K562 (cell line): ENCODE measurements around the gene DENND6B. TPM values are rescaled to one million over a fixed set of nuclear protein-coding genes. Genes with fewer than 3 reads are reported as not detected.

Experiments used
- ATAC-seq: fragments of 200-7000 bp; cut with Tn5 transposase; 3 replicates; pipeline ENCODE4 v1.9.1; 2020; ENCODE audit warnings: moderate library complexity
- BruUV-seq: library from RNA; stranded (reverse); fragments of 400-500 nt; replicated peaks from 2 replicates; lab custom pipeline; 2021; lab: Mats Ljungman, UMichigan
- CTCF ChIA-PET: fragments of 300-600 bp; formaldehyde crosslinking; extraction: SDS; loops from one replicate; lab custom pipeline; 2021; ENCODE audit warnings: low intra/inter-chr PET ratio; lab: Yijun Ruan, JAX
- POLR2A ChIA-PET: fragments of 300-600, 350-650 bp; sonication (Branson Sonifier 250); formaldehyde crosslinking; extraction: SDS; loops from one replicate; lab custom pipeline; 2021; ENCODE audit warnings: antibody characterized with exemption, inconsistent platforms; lab: Yijun Ruan, JAX
- DNase-seq, 4 experiments: peaks; one replicate each; pipeline versions ENCODE4 v3.0.0 to v3.0.0-alpha.2; 2011 to 2018; ENCODE audit warnings: low spot score in 3 of 4, mixed read lengths in 3 of 4; ENCODE audit errors: extremely low read depth in 1 of 4
- FAIRE-seq: peaks from 2 replicates; lab custom pipeline; 2011; peaks lifted over from hg19 to GRCh38; lab: Jason Lieb, UNC
- H2AFZ ChIP-seq: 2 replicates; pipeline ENCODE4 v1.6.0; 2011; ENCODE audit warnings: low read depth, low read length, control low read depth, inconsistent platforms
- H3K27ac ChIP-seq: fragments of 200-600 bp; 3 replicates; pipeline ENCODE4 v1.8.0; 2011; ENCODE audit warnings: low read depth, mild to moderate bottlenecking, control low read depth, inconsistent platforms, low read length, moderate library complexity, mixed read lengths; ENCODE audit errors: extremely low read depth
- H3K27me3 ChIP-seq, 2 experiments: fragments of 300-600 bp in 1 of 2; 2 replicates in 1 of 2; 3 replicates in 1 of 2; pipeline versions ENCODE4 v1.6.0 to v1.8.0; 2011; ENCODE audit warnings: inconsistent platforms in 2 of 2, low read length in 2 of 2, mild to moderate bottlenecking in 1 of 2, mixed read lengths in 1 of 2, moderate library complexity in 1 of 2; ENCODE audit not compliant: control insufficient read depth in 2 of 2, insufficient read depth in 2 of 2
- H3K36me3 ChIP-seq: fragments of 300-600 bp; 3 replicates; pipeline ENCODE4 v1.8.0; 2011; ENCODE audit warnings: mild to moderate bottlenecking, low read length, inconsistent platforms; ENCODE audit not compliant: control insufficient read depth, insufficient read depth
- H3K4me1 ChIP-seq, 2 experiments: fragments of 200-600 bp in 1 of 2; replicated peaks in 1 of 2; 2 replicates in 1 of 2; 3 replicates in 1 of 2; pipeline versions ENCODE4 v1.5.1 to v1.8.0; 2011; ENCODE audit warnings: inconsistent platforms in 2 of 2, low read length in 2 of 2, mild to moderate bottlenecking in 1 of 2, mixed read lengths in 1 of 2, moderate library complexity in 1 of 2; ENCODE audit not compliant: control insufficient read depth in 2 of 2, insufficient read depth in 2 of 2
- H3K4me2 ChIP-seq: 2 replicates; pipeline ENCODE4 v1.6.1; 2011; ENCODE audit warnings: low read length, control low read depth, inconsistent platforms, mixed read lengths; ENCODE audit not compliant: insufficient read depth
- H3K4me3 ChIP-seq: fragments of 200-600 bp; sonication (generic), shearing (Covaris generic); 2 replicates; pipeline ENCODE4 v1.5.1; 2016; ENCODE audit warnings: control low read depth, inconsistent platforms
- H3K79me2 ChIP-seq: fragments of 200-600 bp; 3 replicates; pipeline ENCODE4 v1.8.0; 2011; ENCODE audit warnings: low read length, inconsistent platforms; ENCODE audit not compliant: control insufficient read depth, insufficient read depth
- H3K9ac ChIP-seq, 2 experiments: 2 replicates each; pipeline versions ENCODE4 v1.6.0 to v1.6.1; 2011; ENCODE audit warnings: low read depth in 2 of 2, low read length in 2 of 2, control low read depth in 1 of 2, inconsistent platforms in 1 of 2, mild to moderate bottlenecking in 1 of 2, mixed read lengths in 1 of 2; ENCODE audit not compliant: insufficient read depth in 1 of 2
- H3K9me1 ChIP-seq: one replicate; pipeline ENCODE4 v1.6.0; 2011; ENCODE audit warnings: inconsistent platforms, mild to moderate bottlenecking, low read length, moderate library complexity; ENCODE audit not compliant: control insufficient read depth, insufficient read depth
- H3K9me3 ChIP-seq: replicated peaks from 2 replicates; pipeline ENCODE4 v1.5.1; 2011; ENCODE audit warnings: low read depth, low read length, inconsistent platforms; ENCODE audit not compliant: control insufficient read depth, insufficient read depth
- H4K20me1 ChIP-seq: replicated peaks from 2 replicates; pipeline ENCODE4 v1.6.1; 2011; ENCODE audit warnings: low read length, inconsistent platforms, mixed read lengths; ENCODE audit not compliant: control insufficient read depth, insufficient read depth
- ARID3B ChIP-seq: fragments of 250-450 bp; sonication (Bioruptor Pico); IDR thresholded peaks from 2 replicates; pipeline ENCODE4 v1.4.0; 2020; ENCODE audit warnings: borderline replicate concordance
- CEBPB ChIP-seq: fragments of 450-650 bp; IDR thresholded peaks from 2 replicates; pipeline ENCODE4 v1.6.1; 2016; ENCODE audit warnings: missing genetic modification characterization, missing compliant biosample characterization
- COPS2 ChIP-seq: fragments of 450-650 bp; conservative IDR thresholded peaks from 2 replicates; pipeline ENCODE4 v1.6.1; 2016; ENCODE audit warnings: mild to moderate bottlenecking, moderate library complexity
- XRCC3 ChIP-seq: fragments of 450-650 bp; IDR thresholded peaks from 2 replicates; pipeline ENCODE4 v1.6.1; 2017; ENCODE audit warnings: mild to moderate bottlenecking, moderate library complexity
- YY1 ChIP-seq, 3 experiments: IDR thresholded peaks; 2 replicates each; pipeline ENCODE4 v1.6.1; 2011; ENCODE audit warnings: low read length in 2 of 3, mild to moderate bottlenecking in 2 of 3, moderate library complexity in 2 of 3, borderline replicate concordance in 1 of 3, control low read depth in 1 of 3, low read depth in 1 of 3; ENCODE audit not compliant: insufficient read depth in 3 of 3, insufficient replicate concordance in 2 of 3, control insufficient read depth in 1 of 3, insufficient read length in 1 of 3; ENCODE audit errors: extremely low read depth in 1 of 3
- ZBTB1 ChIP-seq: sonication (generic); formaldehyde crosslinking; IDR thresholded peaks from 2 replicates; pipeline ENCODE4 v1.8.1; 2023; ENCODE audit warnings: missing genetic modification reagents, low read depth, mild to moderate bottlenecking, borderline replicate concordance
- ZNF263 ChIP-seq: sonication (generic); formaldehyde crosslinking; IDR thresholded peaks from 2 replicates; pipeline ENCODE4 v1.8.0; 2022; ENCODE audit warnings: mild to moderate bottlenecking, missing genetic modification reagents, borderline replicate concordance
- WGBS: fragments of 100-300 bp; shearing (Covaris generic); methylation state at CpG from one replicate; pipeline ENCODE4 v1.1.6; 2016; ENCODE audit warnings: low coverage, mixed read lengths; ENCODE audit not compliant: insufficient coverage; ENCODE audit errors: missing lambda C conversion rate; 5-methylcytosine and 5-hydroxymethylcytosine counted together
- in situ Hi-C: fragments of 300-500 bp; cut with MboI; formaldehyde crosslinking; loops from 4 replicates; pipeline ENCODE4 v1.15.0; 2018; ENCODE audit warnings: inconsistent platforms, mixed read lengths
- intact Hi-C: fragments of 100-400 bp; cut with micrococcal nuclease; formaldehyde crosslinking; loops from 2 replicates; pipeline ENCODE4 v1.14.2; 2022
- polyA plus RNA-seq, 8 experiments: library from polyadenylated mRNA; depleted of rRNA in 4 of 8; stranded (reverse) in 5 of 8; unstranded in 3 of 8; fragments of >200 nt; fragmentation: Nextera tagmentation in 2 of 8; fragmentation: Illumina TruSeq in 1 of 8; extraction: Ambion mirVana in 2 of 8; extraction: Trizol in 1 of 8; gene quantifications; 2 replicates each; pipeline versions ENCODE4 v1.2.1 to v1.2.3, GENCODE V29; 2011 to 2014; ENCODE audit warnings: inconsistent platforms in 1 of 8, missing spikeins in 1 of 8
- total RNA-seq, 7 experiments: library from RNA; depleted of rRNA in 6 of 7; stranded (reverse); fragments of >200 nt in 6 of 7; fragmentation: Illumina TruSeq in 2 of 7; extraction: Trizol in 2 of 7; gene quantifications; 2 replicates each; pipeline versions ENCODE4 v1.2.1 to v1.2.3, GENCODE V29; 2011 to 2021; ENCODE audit warnings: low replicate concordance in 1 of 7
- TF ChIP-seq, protein P1 (sequence below): fragments of 250-450 bp; sonication (Bioruptor Pico); IDR thresholded peaks from 2 replicates; pipeline ENCODE4 v1.5.0; 2021; ENCODE audit warnings: mild to moderate bottlenecking, moderate library complexity
- TF ChIP-seq, protein P2 (sequence below): fragments of 250-450 bp; sonication (Bioruptor Pico); IDR thresholded peaks from 2 replicates; pipeline ENCODE4 v1.5.0; 2020; ENCODE audit warnings: mild to moderate bottlenecking

The DENND6B gene
- total and polyA plus RNA-seq, 9 of the 15 experiments (the other 6 are each of a cell fraction or from before 2014, with no cell fraction given) = 0.07 to 3.7 (median 1.5) TPM

DNA sequence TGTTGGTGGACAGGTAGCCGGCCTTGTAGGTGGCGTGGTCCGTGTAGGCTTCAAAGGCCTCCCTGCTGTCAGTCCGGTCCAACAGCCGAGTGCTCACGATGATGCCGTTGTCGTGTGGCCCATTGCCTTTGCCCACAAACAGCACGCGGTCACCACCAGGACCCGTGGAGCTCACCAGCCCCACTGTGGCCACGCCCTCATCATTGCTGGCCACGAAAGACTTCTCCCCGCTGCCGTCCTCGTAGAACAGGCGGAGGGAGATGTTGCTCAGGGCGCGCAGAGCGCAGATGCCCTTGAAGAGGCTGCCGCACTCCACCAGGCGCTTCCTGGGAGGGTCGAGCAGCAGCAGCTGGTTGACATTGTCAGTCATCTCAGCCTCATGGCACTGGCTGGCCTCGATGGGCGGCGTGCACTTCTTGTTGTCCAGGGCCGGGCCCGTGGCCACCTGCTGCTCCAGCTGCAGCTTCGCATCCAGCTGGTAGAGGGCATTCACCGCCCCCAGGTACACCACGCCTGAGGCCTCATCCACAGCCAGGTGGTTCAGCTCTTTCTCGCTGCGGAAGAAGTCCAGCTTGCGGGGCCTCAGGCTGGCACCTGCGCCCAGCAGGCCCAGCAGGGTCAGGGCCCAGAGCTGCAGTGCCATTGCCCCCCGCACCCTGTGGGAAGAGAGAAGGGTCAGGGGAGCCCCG lies 36.7 kb downstream of the DENND6B start (continued):
- TF ChIP-seq ARID3B = no peak

- Histone ChIP-seq H3K9me1 (no peaks in the 10 kb centered on the region), H3K27ac (no peak overlapping the region), H3K9ac (no peak overlapping the region), H3K27me3 (no peaks in the 10 kb centered on the region), H3K36me3 (peaks cover 26% of the 10 kb centered on the region; the same call in 1 of the 3 replicates), H3K4me2 (no peak overlapping the region), H2AFZ (no peak overlapping the region), H3K4me3 (no peak overlapping the region), H4K20me1 (no peaks in the 10 kb centered on the region), H3K79me2 (no peaks in the 10 kb centered on the region; the same call in 1 of the 3 replicates), H3K4me1 (peaks cover 0 to 33% of the 10 kb centered on the region in 2 experiments; a peak in 2 of 5 replicates), H3K9me3 (no peaks in the 10 kb centered on the region)
- no peak for FAIRE-seq
- in situ Hi-C loops = no loop called here
- CTCF ChIA-PET = no interaction called here
- DNase-seq = no peak
- 95% methylated on average over 22 of the region's 57 CpGs for WGBS
- no peak for ATAC-seq
- no TSS peak for BruUV-seq
- TF ChIP-seq ZNF263 (CRISPR knock-in tag) (no peak), YY1 (IDR thresholded peaks at IDR 0.05; ENCODE audit: borderline replicate concordance in 1 of 3, control insufficient read depth in 1 of 3, extremely low read depth in 1 of 3, insufficient read depth in 3 of 3, insufficient read length in 1 of 3, insufficient replicate concordance in 2 of 3, low read depth in 1 of 3, low read length in 2 of 3) (no peak), ZBTB1 (CRISPR knock-in tag) (no peak), XRCC3 (no peak), CEBPB (tag) (no peak), COPS2 (no peak)
- TF ChIP-seq, protein P1, sequence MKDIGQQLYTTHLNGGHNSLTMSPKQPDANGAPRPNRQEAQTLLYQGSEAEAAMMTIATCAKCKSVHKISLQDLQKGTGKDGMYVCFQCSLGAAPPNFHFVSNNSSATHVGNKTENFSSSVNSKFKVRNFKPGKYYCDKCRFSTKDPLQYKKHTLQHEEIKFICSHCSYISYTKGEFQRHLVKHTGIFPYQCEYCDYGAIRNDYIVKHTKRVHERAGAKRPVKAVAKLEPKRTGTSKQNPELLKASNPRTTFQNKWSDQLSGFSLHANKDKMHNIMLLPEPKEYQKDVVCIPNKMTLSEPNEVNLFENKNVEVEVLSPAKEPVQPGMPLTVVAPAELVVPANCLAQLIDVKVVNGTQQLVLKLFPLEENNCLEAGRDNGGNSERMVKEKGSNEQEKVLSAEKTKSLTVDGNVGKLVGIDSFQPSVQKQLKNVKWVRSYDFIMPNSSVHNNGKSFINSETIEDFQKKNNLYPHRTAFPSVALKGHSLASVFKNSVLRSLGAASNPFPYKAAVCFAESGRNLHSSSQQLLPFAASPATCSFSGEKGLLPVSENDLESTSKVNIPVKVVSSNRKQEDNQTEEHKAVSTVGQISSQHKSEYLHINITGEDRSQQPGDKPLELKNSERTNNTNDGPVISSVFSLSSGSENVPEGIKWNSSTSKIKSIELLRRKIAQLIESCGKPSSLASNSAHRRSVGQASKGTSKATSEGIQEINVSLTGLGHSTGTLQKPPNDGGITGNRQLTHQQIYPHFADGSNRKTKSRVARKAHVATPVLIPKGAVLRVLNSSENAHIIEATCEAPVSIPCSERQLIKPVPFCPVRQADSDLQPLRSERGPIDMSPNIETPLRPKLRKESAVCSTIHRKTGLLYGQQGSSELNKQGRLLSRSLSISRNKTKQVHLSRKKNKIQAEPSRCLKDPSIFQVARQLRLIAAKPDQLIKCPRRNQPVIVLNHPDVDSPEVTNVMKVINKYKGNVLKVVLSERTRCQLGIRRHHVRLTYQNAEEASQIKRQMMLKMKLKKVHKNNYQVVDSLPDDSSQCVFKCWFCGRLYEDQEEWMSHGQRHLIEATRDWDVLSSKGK (CRISPR knock-in tag) = no peak
- TF ChIP-seq, protein P2, sequence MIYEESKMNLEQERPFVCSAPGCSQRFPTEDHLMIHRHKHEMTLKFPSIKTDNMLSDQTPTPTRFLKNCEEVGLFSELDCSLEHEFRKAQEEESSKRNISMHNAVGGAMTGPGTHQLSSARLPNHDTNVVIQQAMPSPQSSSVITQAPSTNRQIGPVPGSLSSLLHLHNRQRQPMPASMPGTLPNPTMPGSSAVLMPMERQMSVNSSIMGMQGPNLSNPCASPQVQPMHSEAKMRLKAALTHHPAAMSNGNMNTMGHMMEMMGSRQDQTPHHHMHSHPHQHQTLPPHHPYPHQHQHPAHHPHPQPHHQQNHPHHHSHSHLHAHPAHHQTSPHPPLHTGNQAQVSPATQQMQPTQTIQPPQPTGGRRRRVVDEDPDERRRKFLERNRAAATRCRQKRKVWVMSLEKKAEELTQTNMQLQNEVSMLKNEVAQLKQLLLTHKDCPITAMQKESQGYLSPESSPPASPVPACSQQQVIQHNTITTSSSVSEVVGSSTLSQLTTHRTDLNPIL (CRISPR knock-in tag) = no peak
- intact Hi-C loops = no loop called here
- POLR2A ChIA-PET = no interaction called here
Observed at GRCh38 chr22:50289151-50289941, 37.5 kb downstream of the DENND6B start.
